AG09319 (cell line): ENCODE results near the gene ZC3H7A.

Experiments used
- DNase-seq: peaks from one replicate; pipeline ENCODE4 v3.0.0-alpha.2; 2010; ENCODE audit warnings: low read depth; ENCODE audit errors: extremely low read depth
- TF ChIP-seq, protein P1 (sequence below): IDR thresholded peaks from 2 replicates; pipeline ENCODE4 v1.5.1; 2011; ENCODE audit warnings: low read depth, mild to moderate bottlenecking, inconsistent platforms, low read length, moderate library complexity

ZC3H7A gene

DNA sequence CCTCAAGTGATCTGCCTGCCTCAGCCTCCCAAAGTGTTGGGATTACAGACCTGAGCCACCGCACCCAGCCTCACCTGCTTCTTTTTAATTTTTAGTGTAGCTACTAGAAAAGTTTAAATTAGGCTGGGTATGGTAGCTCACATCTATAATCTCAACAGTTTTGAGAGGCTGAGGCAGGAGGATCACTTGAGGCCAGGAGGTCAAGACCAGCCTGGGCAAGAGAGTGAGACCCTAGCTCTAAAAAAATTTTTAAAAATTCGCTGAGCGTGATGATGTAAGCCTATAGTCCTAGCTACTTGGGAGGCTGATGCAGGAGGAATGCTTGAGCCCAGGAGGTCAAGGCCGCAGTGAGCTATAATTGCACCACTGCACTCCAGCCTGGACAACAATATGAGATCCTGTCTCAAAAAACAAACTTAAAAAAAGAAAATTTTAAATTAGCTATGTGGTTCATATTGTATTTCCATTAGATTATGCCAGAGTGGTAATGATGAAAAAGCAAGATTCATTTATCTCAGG is 89.3 kb downstream of the ZC3H7A start:
- TF ChIP-seq, protein P1, sequence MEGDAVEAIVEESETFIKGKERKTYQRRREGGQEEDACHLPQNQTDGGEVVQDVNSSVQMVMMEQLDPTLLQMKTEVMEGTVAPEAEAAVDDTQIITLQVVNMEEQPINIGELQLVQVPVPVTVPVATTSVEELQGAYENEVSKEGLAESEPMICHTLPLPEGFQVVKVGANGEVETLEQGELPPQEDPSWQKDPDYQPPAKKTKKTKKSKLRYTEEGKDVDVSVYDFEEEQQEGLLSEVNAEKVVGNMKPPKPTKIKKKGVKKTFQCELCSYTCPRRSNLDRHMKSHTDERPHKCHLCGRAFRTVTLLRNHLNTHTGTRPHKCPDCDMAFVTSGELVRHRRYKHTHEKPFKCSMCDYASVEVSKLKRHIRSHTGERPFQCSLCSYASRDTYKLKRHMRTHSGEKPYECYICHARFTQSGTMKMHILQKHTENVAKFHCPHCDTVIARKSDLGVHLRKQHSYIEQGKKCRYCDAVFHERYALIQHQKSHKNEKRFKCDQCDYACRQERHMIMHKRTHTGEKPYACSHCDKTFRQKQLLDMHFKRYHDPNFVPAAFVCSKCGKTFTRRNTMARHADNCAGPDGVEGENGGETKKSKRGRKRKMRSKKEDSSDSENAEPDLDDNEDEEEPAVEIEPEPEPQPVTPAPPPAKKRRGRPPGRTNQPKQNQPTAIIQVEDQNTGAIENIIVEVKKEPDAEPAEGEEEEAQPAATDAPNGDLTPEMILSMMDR: no peak
- DNase-seq: no peak

DNA sequence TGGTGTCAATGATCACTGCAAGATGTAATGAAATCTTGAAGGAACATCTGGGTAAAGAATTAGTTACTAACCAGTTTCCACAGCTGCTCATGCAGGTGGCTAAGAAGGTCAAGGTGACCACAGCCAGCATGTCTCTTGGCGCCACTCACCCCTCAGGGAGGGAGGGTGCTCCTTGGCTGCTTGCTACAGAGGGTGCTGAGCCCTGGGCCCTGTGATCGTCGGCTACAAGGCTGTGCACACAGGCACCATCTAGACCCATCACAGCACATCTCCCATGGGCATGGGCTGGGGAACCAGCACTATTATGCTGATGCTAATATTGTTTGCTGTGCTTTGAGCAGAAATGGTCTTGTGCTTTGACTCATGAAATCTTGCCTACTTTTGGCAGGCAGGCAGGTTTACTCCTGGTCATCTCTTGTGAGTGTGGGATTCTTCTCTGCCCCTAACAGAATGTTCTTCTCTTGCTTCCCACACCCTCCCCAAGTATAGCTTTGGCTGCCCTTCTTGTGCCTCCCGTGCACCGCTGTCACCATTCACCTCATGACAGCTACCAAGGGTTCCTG is 90.8 kb downstream of the ZC3H7A start:
- TF ChIP-seq, protein P1: no peak
- DNase-seq: no peak

DNA sequence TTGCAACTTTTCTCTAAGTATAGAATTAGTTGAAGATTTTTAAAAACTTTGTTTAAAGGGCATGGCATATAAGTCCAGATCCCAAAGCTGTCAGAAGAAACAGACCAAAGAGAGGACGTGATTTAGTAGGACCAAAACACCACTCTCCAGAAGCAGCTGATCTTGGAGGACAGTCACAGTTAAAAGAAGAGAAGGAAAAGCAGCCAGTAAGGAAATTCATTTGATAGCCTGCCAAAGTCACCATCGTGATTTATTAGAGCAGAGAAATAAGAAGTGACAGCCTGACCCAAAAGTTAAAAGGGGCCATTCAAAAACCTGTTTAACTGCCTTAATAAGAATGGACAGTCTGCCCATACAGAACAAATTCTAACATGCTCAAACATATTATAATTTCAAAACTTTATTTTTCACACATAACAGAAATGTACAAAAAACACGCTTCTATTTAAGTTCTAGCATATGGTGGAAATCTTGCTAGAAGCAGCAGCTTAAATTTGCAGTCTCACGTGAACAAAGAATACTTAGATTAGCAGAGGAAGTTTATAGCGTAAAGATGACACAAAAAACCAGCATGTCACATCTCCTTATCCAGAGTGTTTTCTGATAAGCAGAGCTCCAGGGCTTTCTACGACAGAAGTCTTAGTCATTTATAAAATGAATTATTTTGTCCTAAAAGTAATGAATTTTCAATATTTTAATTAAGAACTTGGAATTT is 91.6 kb downstream of the ZC3H7A start:
- no peak for DNase-seq
- TF ChIP-seq, protein P1: no peak
